HG03039 (cell line): ENCODE measurements around the gene C17orf78.
"Not testable (repeated sequence)": the region's sequence is repeated elsewhere in the genome, so short reads cannot be mapped to it uniquely, and the experiment has no call there.

Source experiments
- ATAC-seq: cut with Tn5 transposase; IDR thresholded peaks from one replicate; pipeline ENCODE4 v1.9.1; 2021; ENCODE audit warnings: mild to moderate bottlenecking, moderate library complexity; ENCODE audit not compliant: unreplicated experiment

The C17orf78 gene

DNA sequence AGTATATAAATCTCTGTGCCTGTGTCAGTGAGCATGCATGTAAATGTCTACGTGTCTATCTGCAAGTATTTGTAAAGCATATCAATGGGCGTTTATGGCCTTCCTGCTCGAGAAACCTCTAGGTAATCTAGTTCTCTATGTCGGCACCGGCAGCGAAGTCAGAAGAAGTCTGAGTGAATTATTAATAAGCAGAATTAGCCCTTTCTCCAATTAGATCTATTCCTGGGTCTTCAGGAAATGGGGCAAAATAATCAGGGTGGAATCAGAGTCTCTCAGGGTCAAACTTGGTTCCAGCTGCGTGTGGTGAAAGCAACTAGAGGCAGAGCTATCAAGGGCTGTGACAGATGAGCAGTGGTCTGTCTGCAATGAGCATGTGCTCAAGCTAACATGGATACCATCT is at the start of gene C17orf78:
TSS of gene C17orf78 (plus strand) at position 280 of the 400 bp plus-strand sequence. CDS start at position 388, 108 bp downstream.
- no peak for ATAC-seq

DNA sequence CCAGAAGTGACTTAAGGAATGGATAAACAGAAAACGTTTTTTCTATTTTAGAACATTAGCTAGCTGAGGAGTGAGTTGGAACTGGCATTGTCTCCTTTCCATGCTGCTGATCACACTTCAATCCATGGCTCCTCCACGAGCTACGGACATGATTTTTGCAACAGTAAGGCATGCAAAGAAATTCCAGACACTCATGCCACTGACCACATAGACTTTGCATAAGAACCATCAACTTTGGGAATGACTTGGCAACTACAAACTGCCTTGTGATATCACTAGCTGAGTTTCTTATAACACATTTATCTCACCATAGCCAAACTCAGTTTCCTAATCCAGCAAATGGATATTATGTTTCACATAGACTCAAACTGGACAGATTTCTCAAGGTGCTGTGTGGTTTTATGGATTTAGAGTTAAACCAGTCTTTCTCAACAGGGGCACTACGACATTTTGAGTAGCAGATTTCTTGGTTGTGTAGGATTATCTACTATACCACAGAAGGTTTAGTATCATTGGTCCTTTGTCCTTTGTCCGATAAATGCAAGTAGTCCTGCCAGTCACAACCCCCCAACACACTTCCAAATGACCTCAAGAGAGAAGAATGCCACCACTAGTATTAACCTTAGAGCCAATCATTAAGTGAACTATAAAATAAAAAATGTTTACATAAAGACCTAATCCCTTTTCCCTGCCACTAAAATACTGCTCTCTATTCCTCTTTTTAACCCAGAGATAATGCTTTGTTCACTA is 48.3 kb upstream of the C17orf78 start:
- no peak for ATAC-seq

DNA sequence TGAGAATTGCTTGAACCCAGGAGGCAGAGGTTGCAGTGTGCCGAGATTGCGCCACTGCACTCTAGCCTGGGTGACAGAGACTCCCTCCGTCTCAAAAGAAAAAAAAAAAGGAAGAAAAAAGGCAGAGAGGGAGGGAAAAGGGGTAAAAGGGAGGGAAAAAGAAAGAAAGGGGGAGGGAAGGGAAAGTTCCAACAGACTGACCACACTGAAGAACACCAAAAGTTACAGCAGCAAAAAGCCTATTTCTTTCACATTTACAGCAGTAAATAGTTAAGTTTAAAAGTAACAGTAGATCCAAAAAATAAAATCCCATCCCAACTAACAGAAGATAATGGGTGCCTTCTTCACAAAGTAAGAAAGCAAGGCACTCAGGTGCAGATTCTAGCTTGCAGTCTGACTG is 36.9 kb upstream of the C17orf78 start:
- ATAC-seq, result no peak

DNA sequence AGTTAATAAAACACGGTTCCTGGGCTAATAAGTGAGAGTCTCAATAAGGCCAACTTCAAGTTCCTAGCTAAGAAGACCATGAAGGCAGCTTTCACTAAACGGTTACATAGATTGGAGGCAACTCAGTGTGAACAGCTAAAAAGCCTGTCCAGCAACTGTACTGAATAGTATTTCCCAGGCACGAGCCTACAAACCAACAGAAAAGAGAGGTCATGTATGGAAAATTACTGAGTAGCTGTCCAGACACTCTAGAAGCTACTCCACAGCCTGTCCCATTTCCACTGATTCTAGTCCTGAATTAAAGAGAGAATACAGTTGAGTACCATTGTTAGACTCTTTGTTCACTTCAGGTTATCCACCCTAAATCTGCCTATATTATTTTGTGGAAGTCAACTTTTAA is 36.5 kb upstream of the C17orf78 start:
- ATAC-seq, result no peak

DNA sequence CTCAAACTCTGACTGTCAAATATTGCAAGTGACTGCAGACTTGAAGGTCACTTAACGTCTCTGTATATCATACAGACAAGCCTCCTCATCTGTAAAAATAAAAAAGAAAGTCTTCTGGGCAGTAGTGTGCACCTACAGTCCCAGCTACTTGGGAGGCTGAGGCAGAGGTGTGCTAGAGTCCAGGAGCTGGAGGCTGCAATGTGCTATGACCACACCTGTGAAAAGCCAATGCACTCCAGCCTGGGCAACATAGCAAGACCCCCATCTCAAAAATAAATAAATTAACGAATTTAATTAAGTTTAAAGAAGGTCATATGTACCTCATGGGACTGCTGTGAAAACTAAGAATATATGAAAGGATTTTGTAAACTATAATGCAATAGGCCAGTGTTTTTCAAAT is 35.0 kb upstream of the C17orf78 start:
- no peak for ATAC-seq

DNA sequence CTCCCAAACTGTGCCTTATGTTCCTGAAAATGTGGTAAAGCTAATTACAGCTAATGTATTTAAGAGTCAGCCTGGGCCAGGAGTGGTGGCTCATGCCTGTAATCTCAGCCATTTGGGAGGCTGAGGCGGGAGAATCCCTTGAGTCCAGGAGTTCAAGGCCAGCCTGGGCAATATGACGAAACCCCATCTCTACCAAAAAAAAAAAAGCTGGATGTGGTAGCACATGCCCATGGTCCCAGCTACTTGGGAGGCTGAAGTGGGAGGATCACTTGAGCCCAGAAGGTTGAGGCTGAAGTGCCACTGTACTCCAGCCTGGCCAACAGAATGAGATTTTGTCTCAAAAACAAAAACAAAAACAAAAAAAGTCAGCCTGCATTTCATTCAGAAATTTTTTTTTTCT is 33.2 kb upstream of the C17orf78 start:
- ATAC-seq, result no peak

DNA sequence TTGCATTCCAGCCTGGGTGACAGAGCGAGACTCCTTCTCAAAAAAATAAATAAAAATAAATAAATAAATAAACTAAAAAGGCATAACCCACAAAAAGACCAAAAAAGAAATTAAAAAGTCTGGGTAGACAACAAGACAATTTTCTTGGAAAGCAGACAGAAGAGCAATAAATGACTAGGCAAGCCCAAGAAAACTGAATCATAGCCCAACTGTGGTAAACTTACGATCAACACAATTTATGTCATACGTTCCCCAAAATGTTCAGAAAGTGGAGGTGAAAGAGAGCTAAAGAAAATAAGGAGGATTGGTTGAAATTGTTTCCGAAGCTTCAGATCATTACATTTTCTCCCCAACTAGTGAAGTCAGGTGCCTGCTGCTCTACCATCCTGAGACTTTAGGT is 31.3 kb upstream of the C17orf78 start:
- no peak for ATAC-seq

DNA sequence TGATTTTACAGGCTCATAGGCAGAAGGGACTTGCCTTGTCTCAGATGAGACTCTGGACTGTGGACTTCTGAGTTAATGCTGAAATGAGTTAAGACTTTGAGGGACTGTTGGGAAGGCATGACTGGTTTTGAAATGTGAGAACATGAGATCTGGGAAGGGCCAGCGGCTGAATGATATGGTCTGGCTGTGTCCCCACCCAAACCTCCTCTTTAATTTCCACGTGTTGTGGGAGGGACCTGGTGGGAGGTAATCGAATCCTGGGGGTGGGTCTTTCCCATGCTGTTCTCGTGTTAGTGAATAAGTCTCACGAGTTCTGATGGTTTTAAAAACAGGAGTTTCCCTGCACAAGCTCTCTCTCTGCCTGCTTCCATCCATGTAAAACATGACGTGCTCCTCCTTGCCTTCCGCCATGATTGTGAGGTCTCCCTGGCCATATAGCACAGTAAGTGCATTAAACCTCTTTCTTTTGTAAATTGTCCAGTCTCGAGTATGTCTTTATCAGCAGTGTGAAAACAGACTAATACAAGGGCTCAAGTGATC is 28.9 kb upstream of the C17orf78 start:
- not testable (repeated sequence) for ATAC-seq

DNA sequence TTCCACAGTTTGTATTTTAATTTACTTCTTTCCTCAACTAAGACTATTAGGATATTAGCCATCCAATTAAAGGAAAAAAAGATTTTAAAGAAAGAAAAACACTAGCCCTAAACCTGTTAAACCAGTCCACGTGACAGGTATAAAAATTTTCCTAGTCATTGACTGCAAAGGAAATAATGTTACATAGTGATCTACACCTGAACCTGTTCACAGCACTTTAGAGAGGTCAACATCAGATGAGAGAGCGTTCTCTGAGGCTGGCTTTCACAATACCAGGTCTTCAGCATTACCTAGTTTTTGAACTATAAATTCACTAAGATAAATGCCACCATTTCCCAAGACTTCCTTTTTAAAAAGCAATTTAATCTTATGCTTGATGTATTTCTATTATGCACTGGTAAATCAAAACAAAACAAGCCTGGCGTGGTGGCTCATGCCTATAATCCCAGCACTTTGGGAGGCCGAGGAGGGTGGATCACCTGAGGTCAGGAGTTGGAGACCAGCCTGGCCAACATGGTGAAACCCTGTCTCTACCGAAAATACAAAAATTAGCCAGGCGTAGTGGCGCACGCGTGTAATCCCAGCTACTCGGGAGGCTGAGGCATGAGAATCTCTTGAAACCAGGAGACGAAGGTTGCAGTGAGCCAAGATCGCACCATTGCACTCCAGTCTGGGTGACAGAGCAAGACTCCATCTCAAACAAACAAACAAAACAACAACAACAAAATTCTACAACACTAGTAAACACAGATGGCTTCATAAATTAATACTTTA is 18.8 kb upstream of the C17orf78 start:
- ATAC-seq, result not testable (repeated sequence)

DNA sequence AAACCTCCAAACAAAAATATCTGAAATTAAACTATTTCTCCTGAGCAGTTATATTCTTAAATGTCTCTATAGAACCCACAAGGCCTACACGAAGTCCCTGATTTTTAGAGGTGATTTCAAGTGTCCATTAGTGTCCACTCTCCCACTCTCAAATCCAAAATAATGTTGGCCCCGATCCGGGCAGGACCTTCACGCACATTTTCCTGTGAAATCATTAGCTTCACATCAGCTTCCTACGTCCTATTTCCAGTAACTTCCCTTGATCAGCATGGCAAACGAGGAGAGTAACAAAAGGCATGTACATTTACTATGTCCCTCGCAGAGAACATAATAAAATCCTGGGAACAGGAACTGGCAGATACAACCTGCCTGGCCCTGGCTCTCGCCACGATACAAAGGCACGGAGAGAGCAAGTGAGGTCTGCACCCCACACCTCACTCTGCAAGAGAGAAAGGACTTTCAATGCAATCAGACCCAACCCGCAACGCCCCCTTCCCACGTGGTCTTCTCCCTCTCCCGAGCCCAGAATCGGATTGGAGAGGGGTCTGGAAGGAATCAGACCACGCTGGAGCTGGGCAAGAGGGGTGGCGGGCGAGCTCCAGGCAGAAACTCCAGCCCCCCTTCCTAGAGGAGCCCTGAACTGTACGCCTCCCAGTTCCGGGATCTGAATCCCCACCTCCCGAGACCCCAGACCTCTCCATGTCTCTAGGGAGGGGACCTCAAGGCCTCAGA is 17.5 kb upstream of the C17orf78 start:
- ATAC-seq, result no peak

DNA sequence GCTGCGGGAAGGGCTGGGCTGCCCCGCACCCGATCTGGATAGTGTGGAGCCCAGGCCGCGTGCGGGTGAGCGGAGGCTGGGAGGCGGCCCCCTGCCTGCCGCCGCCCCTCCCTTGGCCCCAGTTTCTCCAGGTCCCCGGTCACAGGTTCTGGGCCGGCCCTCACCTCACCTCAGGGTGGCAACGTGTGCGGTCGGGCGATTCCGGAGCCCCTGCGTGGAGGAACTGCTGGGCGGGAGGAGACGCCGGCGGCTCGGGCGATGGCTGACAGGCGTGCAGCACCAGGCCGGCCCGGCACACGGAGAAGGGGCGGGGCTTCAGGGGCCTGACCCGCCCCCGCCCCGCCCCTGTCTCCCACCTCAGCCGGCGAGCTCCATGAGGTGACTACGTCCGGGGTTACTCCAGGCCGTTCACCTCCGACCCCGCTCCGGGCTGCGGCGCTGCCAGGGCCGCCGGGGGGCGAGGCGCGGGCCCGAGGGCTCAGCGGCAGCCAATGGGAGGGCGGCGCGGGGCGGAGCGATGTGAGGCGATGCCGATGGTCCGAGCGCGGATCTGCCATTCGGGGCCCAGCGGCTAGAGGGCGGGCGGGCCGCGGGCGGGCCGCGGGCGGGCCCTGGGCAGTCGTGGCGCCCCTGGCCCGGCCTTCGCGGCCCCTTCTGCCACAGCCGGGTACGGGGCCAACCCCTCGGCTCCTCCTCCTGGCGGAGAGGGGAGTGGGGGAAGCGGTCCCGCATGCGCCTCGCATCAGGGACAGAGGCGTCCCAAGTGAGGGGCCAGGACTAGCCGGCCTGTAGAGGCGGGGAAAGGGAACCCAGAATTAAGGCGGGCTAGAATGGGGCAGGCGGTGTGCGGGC is 16.7 kb upstream of the C17orf78 start:
- ATAC-seq, result peak; percentile 84

DNA sequence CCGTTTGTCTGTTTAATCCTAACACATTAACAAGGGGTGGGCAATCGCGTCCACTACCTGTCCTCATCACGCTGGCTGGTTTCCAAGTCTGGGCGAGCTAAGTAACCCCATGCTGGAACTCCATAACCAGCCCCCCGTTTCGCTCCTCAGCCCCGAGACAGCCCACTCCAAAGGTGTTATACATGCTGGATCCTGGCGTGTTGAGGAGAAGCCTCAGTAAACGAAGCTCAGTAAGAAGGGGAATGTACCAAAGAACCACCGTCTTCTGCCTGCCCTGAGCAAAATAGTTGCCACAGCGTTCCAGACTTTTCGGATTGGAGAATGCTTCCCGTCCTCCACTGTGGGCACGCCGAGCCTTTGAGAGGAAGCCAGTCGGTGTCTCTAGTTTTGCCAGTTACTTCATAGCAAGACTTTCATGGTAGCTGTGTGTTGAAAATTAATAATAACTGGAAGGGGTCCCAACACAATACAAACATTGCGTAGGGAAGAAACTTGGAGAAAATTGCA is 16.1 kb upstream of the C17orf78 start:
- ATAC-seq, result no peak

DNA sequence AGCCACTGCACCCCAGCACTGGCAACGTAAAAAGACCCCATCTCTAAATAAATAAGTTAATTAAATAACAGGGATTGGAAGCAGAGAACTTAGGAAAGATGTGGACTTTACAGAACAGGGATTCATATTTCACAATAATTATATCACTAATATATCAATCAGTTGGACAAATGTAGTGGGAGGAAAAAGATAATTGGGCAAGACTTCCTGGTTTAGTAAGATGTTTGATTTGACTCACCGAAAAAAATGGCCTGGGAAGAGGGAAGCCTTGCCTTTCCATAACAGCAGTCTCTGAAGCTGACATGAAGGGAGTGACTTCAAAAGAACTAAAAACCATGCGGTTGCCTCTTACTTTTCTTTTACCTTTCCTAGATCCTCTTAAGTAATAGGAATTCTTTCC is 15.2 kb upstream of the C17orf78 start:
- ATAC-seq, result no peak

DNA sequence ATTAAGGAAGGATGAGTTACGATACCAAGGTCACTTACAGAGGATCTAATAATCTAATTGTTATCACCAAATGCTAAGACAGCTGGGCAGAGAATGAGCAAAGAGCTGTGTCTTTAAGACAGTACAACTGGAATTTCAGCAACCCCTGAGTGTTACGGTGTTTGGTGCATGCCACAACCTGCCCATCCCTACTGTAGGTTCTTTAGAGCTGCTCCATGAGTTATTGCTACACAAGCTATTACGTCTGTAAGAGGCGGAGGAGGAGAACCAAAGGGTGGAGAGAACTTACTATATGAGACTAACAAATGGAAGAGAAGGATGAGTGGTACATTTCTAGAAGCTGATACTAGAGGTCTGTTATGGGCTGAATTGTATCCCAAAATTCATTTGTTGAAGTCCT is 14.2 kb upstream of the C17orf78 start:
- ATAC-seq, result no peak

DNA sequence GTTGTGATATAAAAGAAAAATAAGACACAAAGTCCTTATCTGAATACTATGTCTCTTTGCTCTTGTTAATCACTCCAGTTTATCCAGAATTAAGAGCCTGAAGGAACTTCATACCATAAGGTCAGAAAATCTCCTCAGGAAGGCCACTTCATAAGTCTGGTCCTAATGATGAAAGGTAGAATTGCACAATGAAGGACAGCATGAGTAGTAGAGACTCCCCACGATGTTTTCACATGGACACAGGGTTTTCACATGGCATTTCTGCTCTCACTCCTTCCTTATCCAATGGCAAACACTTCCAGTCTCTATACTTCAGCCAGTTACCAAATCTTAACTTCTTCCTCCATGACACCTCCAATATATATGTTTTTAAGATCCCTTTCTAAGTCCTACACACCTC is 10.2 kb upstream of the C17orf78 start:
- no peak for ATAC-seq

DNA sequence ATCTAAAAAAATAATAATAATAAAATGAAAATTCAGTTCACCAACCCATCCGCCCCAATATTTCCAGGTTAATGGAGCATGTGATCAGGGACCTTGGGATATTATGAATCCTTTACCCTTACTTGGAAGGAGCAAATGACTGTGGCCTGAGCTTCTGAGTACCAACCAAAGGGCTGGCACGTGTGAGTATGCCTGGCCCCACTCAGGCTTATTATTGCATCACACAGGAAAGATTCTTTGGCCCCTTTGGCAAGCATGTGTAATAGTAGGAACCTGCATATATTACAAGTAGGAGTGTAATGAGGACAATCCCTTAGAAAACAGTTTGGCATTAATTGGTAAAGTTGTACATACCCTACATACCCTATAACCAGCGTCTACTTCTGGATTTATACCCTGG is 7.2 kb upstream of the C17orf78 start:
- no peak for ATAC-seq

DNA sequence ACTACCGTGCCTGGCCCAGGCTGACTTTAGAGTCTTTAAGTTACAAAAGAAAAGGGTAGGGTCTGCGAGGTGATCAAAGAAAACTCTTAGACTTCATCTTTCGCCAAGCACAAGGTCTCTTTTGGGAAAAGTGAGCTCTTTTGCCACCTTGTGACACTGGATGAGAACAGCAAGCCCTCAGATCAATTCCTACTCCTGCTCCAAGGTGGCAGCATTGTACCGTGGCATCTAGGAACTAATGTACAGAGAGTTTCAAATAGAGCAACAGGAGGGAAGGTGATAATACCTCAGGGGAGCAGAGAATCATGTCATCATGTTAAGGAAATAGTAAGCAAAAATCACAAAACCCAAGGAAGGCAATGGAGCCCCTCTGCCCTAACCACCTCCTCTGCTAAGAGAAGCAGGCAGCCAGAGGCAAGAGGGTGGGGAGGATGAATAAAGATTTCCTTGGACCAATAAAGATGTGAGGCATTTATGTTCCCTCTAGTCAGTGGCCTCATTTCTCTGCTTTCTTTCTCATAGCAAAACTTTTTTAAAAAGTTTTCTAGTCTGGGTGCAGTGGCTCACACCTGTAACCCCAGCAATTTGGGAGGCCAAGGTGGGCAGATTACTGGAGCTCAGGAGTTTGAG is 2.1 kb upstream of the C17orf78 start:
- ATAC-seq, result no peak

DNA sequence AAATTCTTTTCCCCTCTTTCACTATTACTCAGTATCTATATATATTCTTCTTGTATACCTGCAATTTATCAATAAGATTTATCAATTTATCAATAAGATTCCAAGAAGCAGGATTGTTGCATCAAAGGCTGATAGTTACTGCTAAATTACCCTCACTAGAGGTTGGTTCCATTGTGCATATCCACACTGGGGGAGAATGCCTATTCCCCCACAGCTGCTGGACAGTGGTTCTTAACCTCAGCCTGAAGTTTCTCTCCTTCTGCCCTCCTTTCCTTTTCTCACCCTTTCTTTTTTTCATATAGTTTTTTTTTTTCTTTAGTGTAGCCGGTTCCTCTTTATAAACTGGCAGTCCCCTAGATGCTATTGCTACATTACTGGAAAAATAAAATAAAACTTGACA is 6.3 kb downstream of the C17orf78 start:
- no peak for ATAC-seq

DNA sequence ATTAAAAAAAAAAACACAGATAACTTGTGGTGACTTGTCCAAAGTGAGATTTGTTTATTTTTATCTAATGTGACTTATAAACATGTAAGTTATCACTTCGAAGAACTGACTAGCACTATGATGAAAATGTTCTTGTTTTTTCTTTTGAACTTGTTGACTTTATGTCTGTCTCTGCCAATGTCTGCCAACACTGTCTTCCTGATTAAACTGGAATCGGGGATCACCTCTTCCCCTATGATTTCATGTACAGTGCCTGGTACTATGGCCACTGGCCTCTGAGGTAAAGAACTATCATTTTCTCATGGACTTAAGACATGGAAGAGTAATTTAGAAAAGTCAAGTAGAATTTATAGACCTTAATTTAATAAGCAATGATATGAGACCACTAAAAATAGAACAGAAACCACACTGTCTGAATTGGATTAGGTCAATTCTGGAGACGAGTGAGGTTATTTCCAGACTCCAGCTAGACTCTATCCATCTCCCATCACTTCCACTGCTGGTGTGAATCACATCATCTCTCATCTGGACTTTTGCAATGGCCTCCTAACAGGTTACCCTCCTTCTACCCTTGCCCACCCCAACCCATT is 8.9 kb downstream of the C17orf78 start:
- no peak for ATAC-seq
